K562 (cell line): ENCODE measurements around the gene PHTF2. TPM values are rescaled to one million over a fixed set of nuclear protein-coding genes. Genes with fewer than 3 reads are reported as not detected.

Source experiments
- polyA plus RNA-seq, 8 experiments: library from polyadenylated mRNA; depleted of rRNA in 4 of 8; stranded (reverse) in 5 of 8; unstranded in 3 of 8; fragments of >200 nt; fragmentation: Nextera tagmentation in 2 of 8; fragmentation: Illumina TruSeq in 1 of 8; extraction: Ambion mirVana in 2 of 8; extraction: Trizol in 1 of 8; gene quantifications; 2 replicates each; pipeline versions ENCODE4 v1.2.1 to v1.2.3, GENCODE V29; 2011 to 2014; ENCODE audit warnings: inconsistent platforms in 1 of 8, missing spikeins in 1 of 8
- total RNA-seq, 7 experiments: library from RNA; depleted of rRNA in 6 of 7; stranded (reverse); fragments of >200 nt in 6 of 7; fragmentation: Illumina TruSeq in 2 of 7; extraction: Trizol in 2 of 7; gene quantifications; 2 replicates each; pipeline versions ENCODE4 v1.2.1 to v1.2.3, GENCODE V29; 2011 to 2021; ENCODE audit warnings: low replicate concordance in 1 of 7
- TF ChIP-seq, protein P1 (sequence below), 2 experiments: fragments of 450-650 bp in 1 of 2; IDR thresholded peaks; 2 replicates each; pipeline ENCODE4 v1.6.1; 2011 to 2017; ENCODE audit warnings: low read depth in 2 of 2, antibody characterized with exemption in 1 of 2, borderline replicate concordance in 1 of 2, low read length in 1 of 2, mild to moderate bottlenecking in 1 of 2, mixed read lengths in 1 of 2; ENCODE audit not compliant: control insufficient read depth in 1 of 2
- TF ChIP-seq, protein P2 (sequence below): fragments of 450-650 bp; IDR thresholded peaks from 2 replicates; pipeline ENCODE4 v1.6.1; 2016; ENCODE audit warnings: missing biosample characterization, missing genetic modification characterization
- TF ChIP-seq, protein P3 (sequence below): fragments of 450-650 bp; IDR thresholded peaks from 2 replicates; pipeline ENCODE4 v1.6.1; 2016
- TF ChIP-seq, protein P4 (sequence below): fragments of 450-650 bp; IDR thresholded peaks from 2 replicates; pipeline ENCODE4 v1.6.1; 2016; ENCODE audit warnings: antibody characterized with exemption

PHTF2 gene
- total and polyA plus RNA-seq, 9 of the 15 experiments (the other 6 are each of a cell fraction or from before 2014, with no cell fraction given), result 17.9 to 43.6 (median 25.4) TPM

DNA sequence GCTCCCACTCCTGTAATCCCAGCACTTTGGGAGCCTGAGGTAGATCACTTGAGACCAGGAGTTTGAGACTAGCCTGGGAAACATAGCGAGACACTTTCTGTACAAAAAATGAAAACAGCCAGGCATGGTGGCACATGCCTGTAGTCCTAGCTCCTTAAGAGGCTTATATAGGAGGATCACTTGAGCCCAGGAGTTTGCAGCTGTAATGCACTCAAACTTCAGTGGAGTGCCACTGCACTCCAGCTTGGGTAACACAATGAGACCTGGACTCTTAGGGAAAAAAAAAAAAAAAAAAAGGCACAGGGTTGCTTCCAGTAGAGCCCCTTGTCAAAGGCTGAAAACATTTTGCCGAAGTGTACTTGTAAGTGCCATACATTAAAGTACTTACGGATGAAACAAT, 195.3 kb downstream of the PHTF2 start (continued):
- TF ChIP-seq, protein P1, sequence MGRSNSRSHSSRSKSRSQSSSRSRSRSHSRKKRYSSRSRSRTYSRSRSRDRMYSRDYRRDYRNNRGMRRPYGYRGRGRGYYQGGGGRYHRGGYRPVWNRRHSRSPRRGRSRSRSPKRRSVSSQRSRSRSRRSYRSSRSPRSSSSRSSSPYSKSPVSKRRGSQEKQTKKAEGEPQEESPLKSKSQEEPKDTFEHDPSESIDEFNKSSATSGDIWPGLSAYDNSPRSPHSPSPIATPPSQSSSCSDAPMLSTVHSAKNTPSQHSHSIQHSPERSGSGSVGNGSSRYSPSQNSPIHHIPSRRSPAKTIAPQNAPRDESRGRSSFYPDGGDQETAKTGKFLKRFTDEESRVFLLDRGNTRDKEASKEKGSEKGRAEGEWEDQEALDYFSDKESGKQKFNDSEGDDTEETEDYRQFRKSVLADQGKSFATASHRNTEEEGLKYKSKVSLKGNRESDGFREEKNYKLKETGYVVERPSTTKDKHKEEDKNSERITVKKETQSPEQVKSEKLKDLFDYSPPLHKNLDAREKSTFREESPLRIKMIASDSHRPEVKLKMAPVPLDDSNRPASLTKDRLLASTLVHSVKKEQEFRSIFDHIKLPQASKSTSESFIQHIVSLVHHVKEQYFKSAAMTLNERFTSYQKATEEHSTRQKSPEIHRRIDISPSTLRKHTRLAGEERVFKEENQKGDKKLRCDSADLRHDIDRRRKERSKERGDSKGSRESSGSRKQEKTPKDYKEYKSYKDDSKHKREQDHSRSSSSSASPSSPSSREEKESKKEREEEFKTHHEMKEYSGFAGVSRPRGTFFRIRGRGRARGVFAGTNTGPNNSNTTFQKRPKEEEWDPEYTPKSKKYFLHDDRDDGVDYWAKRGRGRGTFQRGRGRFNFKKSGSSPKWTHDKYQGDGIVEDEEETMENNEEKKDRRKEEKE (IDR thresholded peaks at IDR 0.05; ENCODE audit: borderline replicate concordance in 1 of 2, control insufficient read depth in 1 of 2, low read depth in 2 of 2, low read length in 1 of 2), result no peak
- TF ChIP-seq, protein P2, sequence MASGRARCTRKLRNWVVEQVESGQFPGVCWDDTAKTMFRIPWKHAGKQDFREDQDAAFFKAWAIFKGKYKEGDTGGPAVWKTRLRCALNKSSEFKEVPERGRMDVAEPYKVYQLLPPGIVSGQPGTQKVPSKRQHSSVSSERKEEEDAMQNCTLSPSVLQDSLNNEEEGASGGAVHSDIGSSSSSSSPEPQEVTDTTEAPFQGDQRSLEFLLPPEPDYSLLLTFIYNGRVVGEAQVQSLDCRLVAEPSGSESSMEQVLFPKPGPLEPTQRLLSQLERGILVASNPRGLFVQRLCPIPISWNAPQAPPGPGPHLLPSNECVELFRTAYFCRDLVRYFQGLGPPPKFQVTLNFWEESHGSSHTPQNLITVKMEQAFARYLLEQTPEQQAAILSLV (tag), result no peak
- TF ChIP-seq, protein P3, sequence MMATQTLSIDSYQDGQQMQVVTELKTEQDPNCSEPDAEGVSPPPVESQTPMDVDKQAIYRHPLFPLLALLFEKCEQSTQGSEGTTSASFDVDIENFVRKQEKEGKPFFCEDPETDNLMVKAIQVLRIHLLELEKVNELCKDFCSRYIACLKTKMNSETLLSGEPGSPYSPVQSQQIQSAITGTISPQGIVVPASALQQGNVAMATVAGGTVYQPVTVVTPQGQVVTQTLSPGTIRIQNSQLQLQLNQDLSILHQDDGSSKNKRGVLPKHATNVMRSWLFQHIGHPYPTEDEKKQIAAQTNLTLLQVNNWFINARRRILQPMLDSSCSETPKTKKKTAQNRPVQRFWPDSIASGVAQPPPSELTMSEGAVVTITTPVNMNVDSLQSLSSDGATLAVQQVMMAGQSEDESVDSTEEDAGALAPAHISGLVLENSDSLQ, result no peak
- TF ChIP-seq, protein P4, sequence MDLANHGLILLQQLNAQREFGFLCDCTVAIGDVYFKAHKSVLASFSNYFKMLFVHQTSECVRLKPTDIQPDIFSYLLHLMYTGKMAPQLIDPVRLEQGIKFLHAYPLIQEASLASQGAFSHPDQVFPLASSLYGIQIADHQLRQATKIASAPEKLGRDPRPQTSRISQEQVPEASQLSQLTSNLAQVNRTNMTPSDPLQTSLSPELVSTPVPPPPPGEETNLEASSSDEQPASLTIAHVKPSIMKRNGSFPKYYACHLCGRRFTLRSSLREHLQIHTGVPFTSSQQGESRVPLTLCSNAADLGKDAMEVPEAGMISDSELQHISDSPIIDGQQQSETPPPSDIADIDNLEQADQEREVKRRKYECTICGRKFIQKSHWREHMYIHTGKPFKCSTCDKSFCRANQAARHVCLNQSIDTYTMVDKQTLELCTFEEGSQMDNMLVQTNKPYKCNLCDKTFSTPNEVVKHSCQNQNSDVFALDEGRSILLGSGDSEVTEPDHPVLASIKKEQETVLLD, result no peak
